Midbrain (tissue), 1 donor: ENCODE measurements around the gene FGF12.

Experiments used
- DNase-seq: peaks from one replicate; lab custom pipeline; 2025; lab: John Stamatoyannopoulos, UW

FGF12 gene

GRCh38 chr3:192339214-192339613, 388.1 kb downstream of the FGF12 start:
- no peak for DNase-seq

DNA sequence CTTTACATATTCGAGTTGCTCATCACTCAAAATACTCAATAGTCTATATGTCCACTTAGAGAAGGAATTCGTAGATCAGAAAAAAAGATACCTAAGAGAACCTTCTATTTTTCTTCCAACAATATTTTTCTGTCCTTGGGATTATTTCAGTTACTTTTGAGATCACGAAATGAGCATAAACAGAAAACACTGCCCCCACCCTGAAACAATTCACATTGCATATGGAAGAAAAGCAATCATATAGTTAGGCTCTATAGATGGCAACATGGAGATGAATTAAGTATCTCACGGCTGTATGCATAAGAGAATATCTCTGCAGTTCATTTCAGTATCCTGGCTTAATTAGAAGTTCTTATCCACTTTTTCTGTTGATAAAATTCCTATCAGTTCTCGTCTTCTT, 391.1 kb downstream of the FGF12 start:
- DNase-seq: no peak

GRCh38 chr3:192332386-192333291, 394.7 kb downstream of the FGF12 start:
- DNase-seq: no peak

DNA sequence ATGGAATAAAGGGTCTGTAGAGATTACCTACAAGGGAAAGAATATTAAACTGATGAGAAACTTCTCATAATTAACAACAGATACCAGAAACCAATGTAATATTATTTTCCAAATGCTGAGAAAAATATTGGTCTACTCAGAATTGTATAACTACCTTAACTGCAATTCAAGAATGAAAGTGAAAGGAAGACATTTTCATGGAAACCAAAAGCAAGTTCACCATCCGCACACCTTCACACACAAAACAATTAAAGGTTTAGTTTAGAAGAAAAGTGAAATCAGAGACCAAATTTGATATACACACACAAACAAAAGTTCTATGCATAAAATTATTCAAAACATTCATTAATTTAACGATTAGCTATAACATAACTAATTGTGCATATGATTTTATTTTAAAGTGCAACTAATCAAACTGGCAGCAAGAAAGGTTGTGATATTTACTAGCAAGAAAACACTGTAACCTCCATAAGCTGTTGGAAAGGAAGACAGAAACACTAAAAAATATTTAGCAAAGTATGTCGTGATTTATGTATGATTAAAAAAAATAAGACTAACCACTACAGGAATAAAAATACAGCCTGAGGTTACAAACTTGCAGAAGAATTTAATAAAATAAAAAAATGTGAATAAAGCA, 395.5 kb downstream of the FGF12 start:
- no peak for DNase-seq

- no peak for DNase-seq
Measured at GRCh38 chr3:192326656-192327055, 400.7 kb downstream of the FGF12 start.

DNA sequence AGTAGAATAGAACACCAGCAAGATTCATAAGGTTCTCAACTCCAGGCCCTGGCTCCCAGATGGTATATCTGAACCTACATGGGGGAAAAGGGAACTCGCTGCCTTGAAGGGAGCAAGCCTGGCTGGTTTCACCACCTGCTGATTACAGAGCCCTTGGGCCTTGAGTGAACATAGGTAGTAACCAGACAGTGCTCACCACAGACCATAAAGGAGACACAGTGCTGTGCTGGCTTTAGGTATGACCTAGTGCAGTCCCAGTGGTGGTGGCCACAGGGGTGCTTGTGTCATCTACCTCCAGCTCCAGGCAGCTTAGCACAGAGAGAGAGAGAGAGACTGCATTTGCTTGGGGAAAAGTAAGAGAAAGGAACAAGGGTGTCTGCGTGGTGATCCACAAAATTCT, 409.8 kb downstream of the FGF12 start:
- no peak for DNase-seq

DNA sequence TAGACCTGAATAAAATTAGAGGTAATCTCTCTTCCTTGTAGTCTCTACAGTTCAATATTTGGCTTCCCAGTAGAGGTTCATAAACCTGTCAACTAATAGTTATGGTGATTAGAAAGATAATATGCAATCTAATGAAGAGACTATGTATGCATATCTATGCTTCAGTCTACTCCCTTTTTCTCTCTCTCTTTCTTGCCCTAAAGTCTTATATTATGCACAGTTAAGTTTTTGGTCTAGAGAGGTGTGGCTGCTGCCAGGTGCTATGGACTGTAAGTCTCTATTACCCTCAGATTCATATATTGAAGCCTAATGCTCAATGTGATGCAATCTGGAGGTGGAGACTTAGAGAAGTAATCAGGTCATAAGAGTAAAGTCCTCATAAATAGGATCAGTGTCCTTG, 413.7 kb downstream of the FGF12 start:
- no peak for DNase-seq

DNA sequence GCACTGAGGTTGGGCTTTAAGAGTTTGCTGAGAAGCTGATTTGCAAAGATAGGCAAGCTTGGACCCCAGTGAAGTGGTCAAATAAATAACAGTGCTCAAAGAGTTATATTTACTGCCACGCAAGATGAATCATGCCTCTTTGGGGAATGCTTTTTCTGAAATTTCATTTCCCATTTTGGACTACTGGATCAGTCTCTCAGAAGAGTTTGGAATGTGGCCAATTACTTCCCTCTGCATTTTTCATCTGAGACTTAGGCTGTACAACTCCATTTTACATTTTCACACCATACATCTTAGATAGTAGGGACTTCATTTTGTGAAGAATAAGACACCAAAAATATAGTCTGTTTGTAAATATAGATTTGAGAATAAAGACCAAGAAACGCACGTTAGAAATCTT, 419.7 kb downstream of the FGF12 start:
- no peak for DNase-seq

DNA sequence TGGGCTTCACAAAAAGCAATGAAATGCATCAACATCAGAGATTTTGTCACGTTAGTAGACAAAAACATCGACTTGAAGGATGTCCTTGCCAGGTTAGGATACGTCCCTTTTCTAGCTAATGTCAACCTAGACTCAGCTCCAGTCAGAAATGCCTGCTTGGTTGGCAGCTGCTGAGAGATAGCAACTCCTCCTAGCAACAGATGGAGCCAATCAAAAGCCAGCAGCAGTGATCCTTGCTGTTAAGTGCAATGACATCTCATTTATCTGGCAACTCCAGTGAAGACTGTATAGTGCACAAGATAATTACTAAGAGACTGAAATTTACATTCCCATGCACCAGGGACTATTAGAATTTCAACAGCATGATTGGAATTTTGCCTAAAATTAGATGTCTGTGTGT, 424.1 kb downstream of the FGF12 start:
- no peak for DNase-seq

DNA sequence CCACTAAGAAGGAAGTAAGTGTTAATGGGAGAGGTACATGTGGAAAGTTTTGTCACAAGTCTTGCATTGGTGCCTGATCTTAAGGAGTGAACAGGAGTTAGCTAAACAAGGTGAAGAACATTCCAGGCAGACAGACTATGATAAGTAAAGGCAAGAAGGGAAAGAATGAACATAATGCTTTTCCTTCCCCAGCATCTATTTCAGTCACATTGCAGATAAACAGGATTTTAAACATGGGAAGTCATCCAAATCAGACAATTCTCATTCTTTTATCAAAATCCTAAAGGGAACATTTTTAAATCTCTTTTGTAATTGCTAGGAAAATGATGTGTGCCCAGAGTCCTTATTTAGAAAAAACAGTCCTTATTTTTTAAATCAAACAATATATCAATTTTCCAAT, 424.6 kb downstream of the FGF12 start:
- no peak for DNase-seq

- no peak for DNase-seq
Measured at GRCh38 chr3:192299921-192300320, 427.4 kb downstream of the FGF12 start.

DNA sequence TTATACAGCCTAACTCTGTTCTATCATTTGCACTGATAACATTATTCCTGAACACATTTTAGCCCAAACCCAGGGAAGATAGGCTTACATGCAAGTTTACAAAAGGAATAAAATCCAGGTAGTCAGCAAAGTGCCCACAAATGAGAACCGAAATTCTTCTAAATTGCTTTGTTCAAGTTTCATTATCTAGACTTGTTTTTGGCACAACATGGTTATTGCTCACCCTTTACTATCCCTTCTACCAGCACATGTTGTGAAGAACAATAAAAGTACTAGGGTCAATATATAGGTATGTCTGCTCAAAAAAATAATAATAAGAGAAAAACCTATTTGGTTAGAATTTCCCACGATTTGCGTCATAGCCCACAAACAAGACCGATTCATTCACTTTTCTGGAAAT, 430.5 kb downstream of the FGF12 start:
- no peak for DNase-seq

DNA sequence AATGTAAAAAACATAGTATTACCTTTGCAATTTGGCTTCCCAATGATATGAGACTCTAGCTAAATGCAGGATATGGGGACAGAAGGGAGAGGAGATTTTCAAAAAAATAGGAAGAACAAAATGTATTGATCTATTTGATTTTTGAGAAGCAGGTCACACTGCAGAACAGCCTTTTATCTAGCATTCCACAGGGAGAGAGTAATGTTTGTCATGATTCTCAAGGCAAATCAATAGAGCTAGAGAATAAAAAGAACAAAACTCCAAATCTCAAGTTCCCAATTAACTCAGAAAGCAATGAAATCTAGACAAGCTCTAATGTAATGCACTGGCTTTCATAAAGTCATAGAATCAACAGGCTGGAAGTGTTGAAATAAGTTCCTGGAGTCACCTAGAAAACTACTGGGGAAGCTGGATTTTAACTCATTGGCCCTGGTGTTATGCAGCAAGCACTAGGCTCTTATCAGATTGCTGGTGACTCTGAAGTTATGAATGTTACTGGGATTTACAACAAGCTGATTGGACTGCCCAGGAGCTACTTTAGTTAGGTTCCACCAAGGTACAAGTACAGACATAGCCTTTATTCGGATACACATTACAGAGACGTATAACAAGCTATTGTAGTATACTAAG, 442.8 kb downstream of the FGF12 start:
- no peak for DNase-seq

DNA sequence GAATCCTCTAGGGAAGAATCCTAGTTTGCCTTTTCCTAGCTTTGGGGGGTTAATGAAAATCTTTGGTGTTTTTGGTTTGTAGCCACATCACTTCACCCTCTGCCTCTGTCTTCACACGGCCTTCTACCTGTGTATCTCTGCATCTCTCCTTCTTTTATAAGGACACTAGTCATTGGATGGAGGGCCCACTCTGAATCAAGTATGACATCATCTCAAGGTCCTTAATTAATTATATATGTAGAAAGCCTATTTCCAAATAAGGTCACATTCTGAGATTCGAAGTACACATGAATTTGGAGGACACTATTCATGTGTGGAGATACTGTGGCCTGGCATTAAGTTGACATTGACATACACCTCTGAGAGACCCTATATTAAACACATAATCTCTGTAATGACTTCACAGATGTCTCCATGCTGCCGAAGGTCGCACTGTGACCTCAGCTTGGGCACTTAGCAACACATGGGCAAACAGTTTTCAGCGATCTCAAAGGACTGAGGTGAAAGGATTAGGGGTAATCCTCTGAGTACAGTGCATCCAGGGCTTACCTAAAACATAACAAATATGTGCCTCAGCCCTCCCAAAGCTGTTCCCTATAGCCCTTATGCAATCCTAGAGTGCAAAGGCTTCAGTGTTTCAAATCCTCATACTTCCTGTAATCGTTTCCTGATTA, 446.0 kb downstream of the FGF12 start:
- DNase-seq: no peak

GRCh38 chr3:192279664-192280063, 447.7 kb downstream of the FGF12 start:
- no peak for DNase-seq

GRCh38 chr3:192277477-192277876, 449.9 kb downstream of the FGF12 start:
- no peak for DNase-seq

GRCh38 chr3:192275741-192276355, 451.5 kb downstream of the FGF12 start:
- DNase-seq: no peak

DNA sequence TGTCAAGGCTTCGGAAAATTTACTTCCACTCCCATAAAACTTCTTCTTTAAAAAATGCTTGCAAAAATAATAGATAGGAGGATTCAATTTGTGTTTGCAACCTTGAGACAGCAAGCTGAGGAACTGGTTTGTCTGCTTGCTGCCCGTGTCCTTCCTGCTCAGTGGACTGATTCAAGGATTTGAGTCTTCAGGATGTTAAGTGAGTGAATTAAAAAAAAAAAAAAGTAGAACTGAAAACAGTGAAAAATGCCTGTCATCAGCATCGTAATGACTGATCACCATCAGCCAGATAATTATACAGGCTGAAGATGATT, 453.7 kb downstream of the FGF12 start:
- DNase-seq: no peak

GRCh38 chr3:192273001-192273696, 454.2 kb downstream of the FGF12 start:
- DNase-seq: no peak

- DNase-seq: no peak
Measured at GRCh38 chr3:192262001-192262400, 465.3 kb downstream of the FGF12 start.

DNA sequence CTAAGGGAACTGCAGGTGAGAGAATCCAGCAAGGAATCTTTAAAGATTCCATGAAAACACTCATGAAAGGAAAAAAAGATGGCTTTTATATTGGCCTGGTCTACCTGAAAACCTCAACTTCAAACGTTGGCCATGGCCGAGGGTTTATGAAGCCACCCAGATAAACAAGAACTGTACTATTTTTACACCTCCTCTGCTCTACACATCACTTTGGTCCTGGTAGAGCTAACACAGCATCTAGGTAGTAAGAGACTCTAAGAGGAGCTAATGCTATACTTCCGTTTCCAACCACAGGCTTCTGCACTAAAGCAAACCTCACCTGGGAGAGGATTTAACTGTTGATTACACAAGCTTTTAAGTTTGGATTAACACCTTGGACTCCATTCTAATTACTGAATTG, 466.2 kb downstream of the FGF12 start:
- DNase-seq: no peak
